Measurements from ENCODE around the gene GTSE1.

GTSE1 gene

DNA sequence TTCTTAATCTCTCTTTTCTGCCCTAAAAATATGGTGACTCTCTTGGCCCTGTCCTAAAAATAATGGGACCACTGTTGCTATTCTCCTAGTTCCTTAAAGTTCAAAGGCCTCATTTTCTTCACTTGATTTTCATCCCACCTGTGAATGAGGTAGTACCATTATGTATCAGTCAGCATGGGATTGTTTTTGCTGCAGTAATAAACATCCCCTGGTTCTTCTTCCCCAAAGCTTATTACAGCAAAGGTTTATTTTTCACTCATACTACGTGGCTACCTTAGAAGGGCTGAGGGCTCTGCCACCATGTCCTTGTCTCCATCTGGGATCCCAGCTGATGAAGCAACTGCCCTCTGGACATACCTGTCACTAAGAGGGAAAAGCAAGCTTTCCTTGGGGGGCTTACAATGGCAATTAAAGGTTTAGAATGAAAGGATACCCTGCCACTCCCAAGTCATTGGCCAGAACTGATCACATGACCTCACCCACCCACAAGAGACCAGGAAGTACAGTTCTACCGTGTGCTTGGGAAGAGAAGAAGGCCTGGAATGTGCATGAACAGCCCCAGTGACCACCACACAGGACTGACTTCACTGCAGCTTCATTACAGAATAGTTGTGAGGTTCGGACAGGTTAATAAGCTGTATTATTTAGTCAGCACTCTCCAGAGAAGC lies 21.1 kb upstream of the GTSE1 start:
- Histone ChIP-seq H3K4me3 (ENCODE audit: low read depth, low read length) (no peak overlapping the region), H3K4me1 (ENCODE audit: control insufficient read depth, insufficient read depth, low read length, unreplicated experiment) (no peaks in the 10 kb centered on the region), H3K79me2 (ENCODE audit: control insufficient read depth, insufficient read depth, low read length, unreplicated experiment) (no peaks in the 10 kb centered on the region), H3K27me3 (ENCODE audit: insufficient read depth, low read length) (no peaks in the 10 kb centered on the region), H2AFZ (ENCODE audit: low read length, unreplicated experiment) (no peak overlapping the region), H3K36me3 (ENCODE audit: insufficient read depth, low read length) (peaks cover 7% of the 10 kb centered on the region), H3K27ac (ENCODE audit: low read depth, low read length) (no peak overlapping the region)

DNA sequence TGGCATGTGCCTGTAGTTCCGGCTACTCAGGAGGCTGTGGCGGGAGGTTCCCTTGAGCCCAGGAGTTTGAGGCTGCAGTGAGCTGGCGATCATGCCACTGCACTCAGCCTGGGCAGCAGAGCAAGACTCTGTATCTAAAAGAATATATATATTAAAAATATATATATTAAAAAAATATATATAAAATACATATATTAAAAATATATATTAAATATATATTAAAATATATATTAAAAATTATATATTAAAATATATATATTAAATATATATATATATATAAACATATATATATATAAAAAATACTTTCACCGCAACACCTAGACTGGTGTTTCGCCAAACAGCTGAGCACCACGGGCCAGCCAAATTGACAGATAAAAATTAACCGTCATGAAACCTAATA lies 20.1 kb upstream of the GTSE1 start:
- no peak overlapping the region for H3K4me3 ChIP-seq (ENCODE audit: low read depth, low read length)
- no peaks in the 10 kb centered on the region for H3K4me1 ChIP-seq (ENCODE audit: control insufficient read depth, insufficient read depth, low read length, unreplicated experiment)
- peaks cover 7% of the 10 kb centered on the region for H3K36me3 ChIP-seq (ENCODE audit: insufficient read depth, low read length)

DNA sequence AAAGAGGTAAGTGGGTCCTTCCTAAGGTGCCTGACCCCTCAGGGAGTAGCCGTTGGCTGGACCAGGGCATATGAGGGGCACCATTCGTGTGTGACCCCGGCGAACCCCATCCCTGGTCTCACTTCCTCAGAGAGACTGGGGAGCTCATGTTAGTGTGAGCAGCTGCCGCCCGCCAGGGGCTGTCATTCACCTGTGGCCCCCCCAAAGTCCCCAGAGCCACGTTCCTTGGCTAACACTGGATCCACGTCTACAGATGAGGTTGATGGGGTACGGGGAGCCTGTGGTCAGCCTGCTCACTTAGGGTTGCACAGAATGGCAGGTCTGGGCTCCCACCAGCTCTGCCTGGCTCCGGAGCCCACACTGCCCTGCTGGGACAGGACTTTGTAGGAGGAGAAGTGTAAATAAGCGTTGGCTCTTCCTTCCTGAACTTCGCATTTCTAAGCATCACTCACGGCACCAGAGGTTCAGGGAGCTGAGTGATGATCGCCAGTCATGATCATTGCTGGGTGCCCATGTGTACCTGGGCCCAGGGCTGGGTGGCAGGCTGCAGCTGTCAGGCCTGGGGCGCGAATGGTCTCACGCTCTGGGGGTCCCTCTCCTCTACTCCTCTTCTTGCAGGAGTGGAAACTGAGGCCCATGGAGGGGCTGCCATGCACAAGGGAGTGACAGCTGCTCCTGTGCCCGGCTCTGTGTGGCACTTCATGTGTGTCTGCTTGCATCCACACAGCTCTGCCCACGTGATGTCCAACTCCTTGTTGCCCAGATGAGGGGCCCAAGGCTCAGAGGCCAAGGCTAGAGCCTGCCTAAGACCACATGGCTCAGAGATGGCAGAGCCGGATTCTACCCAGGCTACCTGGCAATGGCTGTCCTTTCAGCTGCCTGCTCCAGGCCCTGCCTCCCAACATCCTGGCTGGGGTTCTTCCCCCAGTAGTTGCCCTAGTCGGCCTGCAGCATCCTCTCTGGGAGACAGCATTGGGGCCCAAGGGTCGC lies 17.7 kb upstream of the GTSE1 start:
- Histone ChIP-seq H3K4me1 (ENCODE audit: control insufficient read depth, insufficient read depth, low read length, unreplicated experiment) (no peaks in the 10 kb centered on the region), H3K36me3 (ENCODE audit: insufficient read depth, low read length) (peaks cover 7% of the 10 kb centered on the region), H3K79me2 (ENCODE audit: control insufficient read depth, insufficient read depth, low read length, unreplicated experiment) (no peaks in the 10 kb centered on the region), H3K4me3 (ENCODE audit: low read depth, low read length) (no peak overlapping the region), H3K27me3 (ENCODE audit: insufficient read depth, low read length) (no peaks in the 10 kb centered on the region), H2AFZ (ENCODE audit: low read length, unreplicated experiment) (no peak overlapping the region), H3K27ac (ENCODE audit: low read depth, low read length) (no peak overlapping the region)

More for the DNA sequence above, 20.1 kb upstream of the GTSE1 start:
- Histone ChIP-seq H3K27me3 (ENCODE audit: insufficient read depth, low read length) (no peaks in the 10 kb centered on the region), H3K79me2 (ENCODE audit: control insufficient read depth, insufficient read depth, low read length, unreplicated experiment) (no peaks in the 10 kb centered on the region), H2AFZ (ENCODE audit: low read length, unreplicated experiment) (no peak overlapping the region), H3K27ac (ENCODE audit: low read depth, low read length) (no peak overlapping the region)

DNA sequence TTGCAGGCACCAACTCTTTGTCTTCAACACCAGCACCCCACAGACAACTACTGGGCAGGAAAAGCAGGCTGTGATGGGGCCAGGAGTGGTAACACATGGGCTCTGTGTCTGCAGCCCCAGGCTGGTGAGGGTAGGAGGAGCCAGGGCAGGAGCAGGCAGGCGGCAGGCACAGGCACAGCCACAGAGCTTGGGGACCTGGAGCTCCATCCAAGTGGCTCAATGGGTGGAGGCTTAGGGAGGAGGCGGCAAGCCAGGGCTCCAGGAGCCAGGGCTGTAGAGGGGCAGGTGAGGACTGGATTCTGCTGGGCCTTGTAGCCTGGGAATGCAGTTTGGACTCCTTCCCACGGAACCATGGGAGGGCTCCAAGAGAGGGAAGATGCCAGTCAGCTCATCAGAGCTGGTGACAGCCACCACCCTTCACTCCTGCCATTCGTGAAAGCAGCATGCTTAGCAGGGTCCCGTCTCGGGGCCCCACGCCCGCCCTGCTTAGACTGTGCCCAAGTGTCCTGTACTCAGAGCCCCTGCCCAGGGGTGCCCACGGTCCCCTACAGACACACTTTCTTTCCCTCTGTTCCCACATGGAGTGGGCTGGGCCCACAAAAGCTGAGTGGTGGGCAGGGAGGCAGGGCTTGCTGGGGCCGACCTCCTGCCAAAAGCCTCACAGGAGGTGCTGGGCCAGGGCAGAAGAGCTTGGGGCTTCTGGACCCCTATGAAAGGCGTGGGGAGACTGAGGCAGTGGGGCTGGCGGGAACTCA lies 16.4 kb upstream of the GTSE1 start:
- Histone ChIP-seq H3K4me1 (ENCODE audit: control insufficient read depth, insufficient read depth, low read length, unreplicated experiment) (no peaks in the 10 kb centered on the region), H3K4me3 (ENCODE audit: low read depth, low read length) (no peak overlapping the region), H3K27me3 (ENCODE audit: insufficient read depth, low read length) (no peaks in the 10 kb centered on the region), H3K79me2 (ENCODE audit: control insufficient read depth, insufficient read depth, low read length, unreplicated experiment) (no peaks in the 10 kb centered on the region), H3K36me3 (ENCODE audit: insufficient read depth, low read length) (peaks cover 5% of the 10 kb centered on the region), H3K27ac (ENCODE audit: low read depth, low read length) (no peak overlapping the region), H2AFZ (ENCODE audit: low read length, unreplicated experiment) (no peak overlapping the region)

DNA sequence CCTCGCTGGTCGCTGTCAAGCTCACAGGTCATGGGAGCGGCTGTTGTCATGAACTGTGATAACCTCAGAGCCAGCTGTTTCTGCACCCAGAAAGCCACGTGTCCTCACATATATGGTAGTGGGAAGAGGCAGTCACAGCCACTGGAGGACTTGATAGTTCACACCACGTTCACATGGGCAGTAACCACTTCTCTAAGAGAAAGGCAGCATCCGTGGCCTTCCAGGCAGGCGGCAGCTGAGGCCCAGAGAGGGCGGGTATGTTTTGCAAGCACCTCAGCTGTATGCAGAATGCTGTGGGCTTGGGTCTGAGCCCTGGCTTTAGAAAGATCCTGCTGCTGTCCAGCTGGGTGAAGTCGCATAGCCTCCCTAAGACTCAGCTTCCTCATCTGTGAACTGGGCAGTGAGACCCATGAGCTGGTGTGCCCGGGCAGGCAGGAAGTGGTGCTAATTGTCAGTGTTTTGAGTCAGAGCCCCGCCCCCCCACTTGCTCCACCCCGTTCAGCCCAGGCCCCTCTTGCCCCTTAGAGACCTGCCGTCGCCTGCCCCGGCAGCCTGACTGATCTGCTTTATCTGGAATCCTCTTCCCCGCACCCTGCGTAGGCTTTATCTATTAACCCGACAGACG lies 15.6 kb upstream of the GTSE1 start:
- H2AFZ ChIP-seq (ENCODE audit: low read length, unreplicated experiment), result no peak overlapping the region
- H3K27me3 ChIP-seq (ENCODE audit: insufficient read depth, low read length), result no peaks in the 10 kb centered on the region
- no peaks in the 10 kb centered on the region for H3K36me3 ChIP-seq (ENCODE audit: insufficient read depth, low read length)
- no peak overlapping the region for H3K27ac ChIP-seq (ENCODE audit: low read depth, low read length)
- no peaks in the 10 kb centered on the region for H3K4me1 ChIP-seq (ENCODE audit: control insufficient read depth, insufficient read depth, low read length, unreplicated experiment)
- H3K4me3 ChIP-seq (ENCODE audit: low read depth, low read length), result no peak overlapping the region
- H3K79me2 ChIP-seq (ENCODE audit: control insufficient read depth, insufficient read depth, low read length, unreplicated experiment), result no peaks in the 10 kb centered on the region

DNA sequence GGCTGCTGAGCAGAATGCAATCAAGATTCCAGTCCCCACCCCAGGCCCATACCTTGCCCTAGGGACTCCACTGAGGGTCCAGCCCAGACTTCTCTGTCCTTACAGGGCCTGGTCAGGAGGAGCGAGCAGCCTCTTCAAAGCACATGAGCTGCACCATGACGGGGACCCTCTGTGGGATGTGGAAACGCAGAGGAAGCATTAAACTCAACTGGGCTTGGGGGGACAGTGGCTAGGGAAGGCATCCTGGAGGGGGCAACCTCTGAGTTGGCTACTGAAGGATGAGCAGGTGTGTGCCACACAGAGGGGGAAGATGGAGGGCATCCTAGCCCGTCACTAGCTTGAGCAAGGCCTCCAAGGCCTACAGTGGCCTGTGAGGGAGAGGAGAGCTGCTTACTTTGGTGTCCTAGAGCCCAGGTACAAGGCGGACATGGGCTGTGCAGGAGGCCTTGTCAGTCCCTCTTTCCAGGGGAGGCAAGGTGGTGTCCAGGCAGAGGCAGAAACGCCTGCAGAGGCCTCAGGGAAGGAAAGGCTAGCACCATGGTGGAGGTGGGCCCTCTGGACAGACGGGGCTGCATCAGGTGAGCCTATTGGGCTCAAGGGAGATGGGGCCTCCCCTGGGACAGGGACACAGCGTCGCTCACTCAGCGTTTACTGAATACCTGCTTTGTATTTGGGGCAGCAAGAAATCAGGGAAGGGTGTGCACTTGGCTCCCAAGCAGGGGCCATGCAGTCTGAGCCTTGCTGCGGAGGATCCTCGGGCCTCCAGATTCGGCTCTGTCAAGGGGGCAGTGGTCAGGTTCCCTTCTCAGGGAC lies 14.6 kb upstream of the GTSE1 start:
- no peaks in the 10 kb centered on the region for H3K36me3 ChIP-seq (ENCODE audit: insufficient read depth, low read length)
- H3K4me1 ChIP-seq (ENCODE audit: control insufficient read depth, insufficient read depth, low read length, unreplicated experiment), result no peaks in the 10 kb centered on the region
- no peak overlapping the region for H2AFZ ChIP-seq (ENCODE audit: low read length, unreplicated experiment)
- H3K79me2 ChIP-seq (ENCODE audit: control insufficient read depth, insufficient read depth, low read length, unreplicated experiment), result no peaks in the 10 kb centered on the region
- H3K27ac ChIP-seq (ENCODE audit: low read depth, low read length), result no peak overlapping the region
- H3K27me3 ChIP-seq (ENCODE audit: insufficient read depth, low read length), result no peaks in the 10 kb centered on the region
- H3K4me3 ChIP-seq (ENCODE audit: low read depth, low read length), result no peak overlapping the region

DNA sequence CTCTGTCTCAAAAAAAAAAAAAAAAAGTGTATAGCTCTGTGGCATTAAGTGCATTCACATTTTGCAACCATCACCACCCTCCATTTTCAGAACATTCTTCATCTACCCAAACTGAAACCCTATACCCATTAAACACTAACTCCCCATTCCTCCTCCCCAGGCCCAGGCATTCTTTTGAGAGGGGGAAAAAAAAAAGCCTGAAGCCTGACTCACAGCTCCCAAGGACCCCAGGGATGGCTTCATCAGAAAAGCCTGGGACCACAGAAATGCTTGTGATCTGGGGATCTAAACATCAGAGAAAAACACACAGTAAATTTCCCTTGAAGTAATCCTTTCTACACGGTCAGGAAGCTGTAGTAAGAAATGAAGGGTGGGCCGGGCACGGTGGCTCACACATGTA lies 10.7 kb upstream of the GTSE1 start:
- Histone ChIP-seq H3K4me1 (ENCODE audit: control insufficient read depth, insufficient read depth, low read length, unreplicated experiment) (no peaks in the 10 kb centered on the region), H3K27me3 (ENCODE audit: insufficient read depth, low read length) (no peaks in the 10 kb centered on the region), H3K4me3 (ENCODE audit: low read depth, low read length) (no peak overlapping the region), H2AFZ (ENCODE audit: low read length, unreplicated experiment) (no peak overlapping the region), H3K27ac (ENCODE audit: low read depth, low read length) (no peak overlapping the region), H3K36me3 (ENCODE audit: insufficient read depth, low read length) (no peaks in the 10 kb centered on the region), H3K79me2 (ENCODE audit: control insufficient read depth, insufficient read depth, low read length, unreplicated experiment) (no peaks in the 10 kb centered on the region)

DNA sequence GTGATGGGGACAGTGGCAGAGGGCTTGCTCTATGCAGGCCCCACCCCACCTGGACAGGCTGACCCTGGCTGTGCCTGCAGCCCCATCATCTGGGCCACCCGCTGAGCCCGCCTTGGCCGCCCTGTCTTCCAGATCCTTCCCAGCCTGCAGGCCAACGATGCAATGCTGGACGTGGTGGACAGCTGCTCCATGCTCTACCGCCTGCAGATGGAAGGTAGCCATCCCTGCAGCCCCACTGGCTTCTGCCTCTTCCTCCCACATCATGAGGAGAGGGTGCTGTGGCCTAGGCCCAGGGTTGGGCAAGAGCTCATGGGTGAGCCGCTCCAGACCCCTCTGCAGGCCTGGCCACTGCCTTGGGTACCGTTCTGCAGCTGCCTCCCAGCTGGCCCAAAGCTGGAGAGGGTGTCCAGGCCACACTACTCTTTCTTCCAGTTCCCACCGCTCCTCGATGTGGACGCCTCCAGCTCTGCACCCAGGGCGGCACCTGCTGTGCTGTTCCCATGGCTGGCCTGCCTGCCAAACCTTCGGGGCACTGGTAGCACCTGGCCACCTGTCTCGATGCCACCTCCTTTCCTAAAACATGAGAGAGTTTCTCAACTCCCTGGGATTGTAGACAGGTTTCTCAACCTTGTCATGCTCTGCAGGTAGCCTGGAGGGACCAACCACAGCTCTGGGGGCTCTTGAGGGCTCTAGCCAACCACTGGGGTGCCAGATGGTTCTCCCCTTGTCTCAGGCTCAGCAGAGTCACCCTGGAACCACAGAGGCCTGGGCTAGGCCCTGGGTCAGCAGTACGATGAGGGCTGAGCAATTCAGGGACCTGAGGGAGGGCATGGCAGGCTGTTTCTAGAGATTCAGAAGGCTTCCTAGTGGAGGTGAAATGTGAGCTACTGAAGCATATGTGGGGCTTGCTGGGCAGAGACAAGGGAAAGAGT lies 9.5 kb upstream of the GTSE1 start:
- Histone ChIP-seq H2AFZ (ENCODE audit: low read length, unreplicated experiment) (no peak overlapping the region), H3K79me2 (ENCODE audit: control insufficient read depth, insufficient read depth, low read length, unreplicated experiment) (no peaks in the 10 kb centered on the region), H3K4me3 (ENCODE audit: low read depth, low read length) (no peak overlapping the region), H3K27me3 (ENCODE audit: insufficient read depth, low read length) (no peaks in the 10 kb centered on the region), H3K27ac (ENCODE audit: low read depth, low read length) (no peak overlapping the region), H3K4me1 (ENCODE audit: control insufficient read depth, insufficient read depth, low read length, unreplicated experiment) (no peaks in the 10 kb centered on the region), H3K36me3 (ENCODE audit: insufficient read depth, low read length) (no peaks in the 10 kb centered on the region)
